Measurements from ENCODE around the gene MAP4K4.
"Not testable (repeated sequence)": the region's sequence is repeated elsewhere in the genome, so short reads cannot be mapped to it uniquely, and the experiment has no call there.

MAP4K4 gene

GRCh38 chr2:101770726-101771125 lies 73.2 kb downstream of the MAP4K4 start:
- no peak for DNase-seq (ENCODE audit: extremely low read depth, low read depth)
- TF ChIP-seq, protein P1, sequence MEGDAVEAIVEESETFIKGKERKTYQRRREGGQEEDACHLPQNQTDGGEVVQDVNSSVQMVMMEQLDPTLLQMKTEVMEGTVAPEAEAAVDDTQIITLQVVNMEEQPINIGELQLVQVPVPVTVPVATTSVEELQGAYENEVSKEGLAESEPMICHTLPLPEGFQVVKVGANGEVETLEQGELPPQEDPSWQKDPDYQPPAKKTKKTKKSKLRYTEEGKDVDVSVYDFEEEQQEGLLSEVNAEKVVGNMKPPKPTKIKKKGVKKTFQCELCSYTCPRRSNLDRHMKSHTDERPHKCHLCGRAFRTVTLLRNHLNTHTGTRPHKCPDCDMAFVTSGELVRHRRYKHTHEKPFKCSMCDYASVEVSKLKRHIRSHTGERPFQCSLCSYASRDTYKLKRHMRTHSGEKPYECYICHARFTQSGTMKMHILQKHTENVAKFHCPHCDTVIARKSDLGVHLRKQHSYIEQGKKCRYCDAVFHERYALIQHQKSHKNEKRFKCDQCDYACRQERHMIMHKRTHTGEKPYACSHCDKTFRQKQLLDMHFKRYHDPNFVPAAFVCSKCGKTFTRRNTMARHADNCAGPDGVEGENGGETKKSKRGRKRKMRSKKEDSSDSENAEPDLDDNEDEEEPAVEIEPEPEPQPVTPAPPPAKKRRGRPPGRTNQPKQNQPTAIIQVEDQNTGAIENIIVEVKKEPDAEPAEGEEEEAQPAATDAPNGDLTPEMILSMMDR (IDR thresholded peaks at IDR 0.05; ENCODE audit: low read depth, low read length), result peak; percentile 3; the same call in 1 of the 2 replicates

DNA sequence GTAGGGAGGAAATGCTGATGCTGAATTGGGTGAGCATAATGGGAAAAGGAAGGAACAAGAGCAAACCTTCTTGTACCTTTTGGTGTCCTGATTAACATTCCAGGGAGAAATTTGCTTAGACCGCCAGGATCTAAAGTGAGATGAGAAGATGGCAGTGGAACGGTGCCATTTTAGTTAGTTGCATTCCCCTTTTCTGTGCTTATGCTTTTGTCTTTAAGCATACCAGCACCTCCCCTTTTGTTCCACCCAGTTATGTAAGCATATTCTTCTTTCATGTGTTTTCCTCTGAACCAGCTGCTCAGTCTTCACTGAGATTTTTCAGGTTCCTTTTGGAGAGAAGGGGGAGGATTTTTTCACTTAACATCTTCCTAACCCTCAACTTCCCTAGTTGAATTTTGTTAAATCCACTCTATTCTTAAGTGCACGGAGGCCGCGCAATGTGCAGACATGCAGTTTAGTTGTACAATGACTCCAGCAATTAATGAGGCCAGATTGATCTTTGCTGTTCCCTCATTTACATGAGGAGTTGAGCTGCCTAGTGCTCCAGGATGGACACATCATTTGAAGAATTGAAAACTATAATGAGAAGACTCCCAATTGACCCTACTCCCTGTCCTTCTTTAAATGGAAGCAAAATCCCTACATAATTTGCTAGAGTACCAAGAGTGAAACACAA lies 73.9 kb downstream of the MAP4K4 start:
- no peak for DNase-seq (ENCODE audit: extremely low read depth, low read depth)
- TF ChIP-seq, protein P1 (IDR thresholded peaks at IDR 0.05; ENCODE audit: low read depth, low read length), result no peak

GRCh38 chr2:101771910-101772321 lies 74.4 kb downstream of the MAP4K4 start:
- DNase-seq (ENCODE audit: extremely low read depth, low read depth), result no peak
- TF ChIP-seq, protein P1 (IDR thresholded peaks at IDR 0.05; ENCODE audit: low read depth, low read length), result no peak

- no peak for DNase-seq (ENCODE audit: extremely low read depth, low read depth)
- TF ChIP-seq, protein P1 (IDR thresholded peaks at IDR 0.05; ENCODE audit: low read depth, low read length), result no peak
Measured at GRCh38 chr2:101773137-101773536, 75.6 kb downstream of the MAP4K4 start.

- DNase-seq (ENCODE audit: extremely low read depth, low read depth), result not testable (repeated sequence)
Measured at GRCh38 chr2:101773961-101774360, 76.5 kb downstream of the MAP4K4 start.

GRCh38 chr2:101775092-101775491 lies 77.6 kb downstream of the MAP4K4 start:
- DNase-seq (ENCODE audit: extremely low read depth, low read depth), result no peak
- TF ChIP-seq, protein P1 (IDR thresholded peaks at IDR 0.05; ENCODE audit: low read depth, low read length), result no peak

DNA sequence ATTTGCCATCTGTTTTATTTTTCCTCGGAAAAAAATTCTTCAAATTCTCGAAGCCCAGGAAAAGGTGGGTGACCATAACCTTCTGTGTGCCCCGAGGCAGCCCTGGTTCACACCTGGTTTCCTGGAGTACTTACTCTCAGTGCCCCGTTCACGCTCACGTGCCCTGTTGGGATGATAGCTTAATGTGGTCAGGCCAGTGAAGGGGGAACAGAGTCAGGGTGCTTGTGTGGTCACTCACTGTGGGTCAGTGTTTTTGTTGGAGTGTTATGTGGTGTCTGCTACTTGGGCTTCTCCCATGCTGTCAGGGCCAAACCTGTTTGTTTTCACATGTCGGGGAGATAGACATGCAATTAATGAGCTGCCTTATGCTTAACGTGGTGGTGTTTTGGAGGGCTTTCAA lies 78.1 kb downstream of the MAP4K4 start:
- DNase-seq (ENCODE audit: extremely low read depth, low read depth), result no peak
- TF ChIP-seq, protein P1 (IDR thresholded peaks at IDR 0.05; ENCODE audit: low read depth, low read length), result no peak

Data from AG09319 (cell line).